NCI-H2081 (cell line): ENCODE results near the gene KRT2.
"Not testable (repeated sequence)": the region's sequence is repeated elsewhere in the genome, so short reads cannot be mapped to it uniquely, and the experiment has no call there.

Source experiments
- DNase-seq, 2 experiments: peaks; one replicate each; lab custom pipeline; 2025; lab: John Stamatoyannopoulos, UW

The KRT2 gene

GRCh38 chr12:52684431-52684830 is 32.4 kb upstream of the KRT2 start:
- DNase-seq, result no peak

DNA sequence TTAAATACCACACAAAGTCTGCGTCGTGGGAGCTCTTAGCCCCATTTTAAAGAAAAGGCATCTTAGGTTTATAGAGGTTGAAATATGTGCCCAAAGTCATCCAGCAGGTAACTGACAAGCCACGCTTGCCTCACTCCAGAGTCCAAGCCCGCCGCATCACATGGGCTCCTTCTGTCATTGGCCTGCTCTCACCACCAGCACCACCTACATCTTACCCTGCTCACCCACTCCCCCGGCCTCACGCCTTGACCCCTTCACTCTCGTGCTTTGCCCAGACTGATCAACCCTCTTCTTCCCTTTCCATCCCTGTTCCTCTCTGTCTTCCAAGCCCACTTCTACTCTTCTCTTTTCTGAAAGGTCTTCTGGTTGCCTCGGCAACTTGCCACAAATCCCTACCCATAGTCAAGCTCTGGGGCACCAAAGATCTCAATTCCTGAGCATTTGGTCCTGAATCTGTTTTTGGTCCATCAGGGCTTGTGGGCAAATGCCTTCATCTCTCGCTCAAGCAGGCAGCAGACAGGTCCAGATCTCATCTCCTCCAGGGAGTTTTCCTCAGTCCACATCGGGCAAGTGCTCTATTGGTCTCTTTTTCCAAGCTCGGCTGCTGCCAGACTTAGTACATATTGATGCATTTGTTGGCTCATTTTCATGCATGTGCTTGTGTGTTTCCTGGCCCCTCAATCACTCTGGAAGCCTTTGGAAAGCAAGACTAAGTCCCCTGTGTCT is 31.7 kb upstream of the KRT2 start:
- no peak for DNase-seq

GRCh38 chr12:52682938-52683574 is 31.0 kb upstream of the KRT2 start:
- DNase-seq, result no peak

DNA sequence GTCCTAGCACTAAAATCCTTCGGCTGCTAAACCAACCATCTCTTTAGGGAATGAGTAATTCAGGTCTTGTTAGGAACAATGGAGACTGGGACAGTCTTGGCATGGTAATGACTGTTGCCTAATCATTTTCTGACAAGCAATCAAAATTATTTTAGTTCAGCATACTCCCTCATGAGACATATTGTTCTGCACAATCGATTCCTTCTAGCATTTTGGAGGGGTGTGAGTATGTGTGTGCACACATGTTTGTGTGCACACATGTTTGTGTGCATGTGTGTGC is 30.3 kb upstream of the KRT2 start:
- no peak for DNase-seq

DNA sequence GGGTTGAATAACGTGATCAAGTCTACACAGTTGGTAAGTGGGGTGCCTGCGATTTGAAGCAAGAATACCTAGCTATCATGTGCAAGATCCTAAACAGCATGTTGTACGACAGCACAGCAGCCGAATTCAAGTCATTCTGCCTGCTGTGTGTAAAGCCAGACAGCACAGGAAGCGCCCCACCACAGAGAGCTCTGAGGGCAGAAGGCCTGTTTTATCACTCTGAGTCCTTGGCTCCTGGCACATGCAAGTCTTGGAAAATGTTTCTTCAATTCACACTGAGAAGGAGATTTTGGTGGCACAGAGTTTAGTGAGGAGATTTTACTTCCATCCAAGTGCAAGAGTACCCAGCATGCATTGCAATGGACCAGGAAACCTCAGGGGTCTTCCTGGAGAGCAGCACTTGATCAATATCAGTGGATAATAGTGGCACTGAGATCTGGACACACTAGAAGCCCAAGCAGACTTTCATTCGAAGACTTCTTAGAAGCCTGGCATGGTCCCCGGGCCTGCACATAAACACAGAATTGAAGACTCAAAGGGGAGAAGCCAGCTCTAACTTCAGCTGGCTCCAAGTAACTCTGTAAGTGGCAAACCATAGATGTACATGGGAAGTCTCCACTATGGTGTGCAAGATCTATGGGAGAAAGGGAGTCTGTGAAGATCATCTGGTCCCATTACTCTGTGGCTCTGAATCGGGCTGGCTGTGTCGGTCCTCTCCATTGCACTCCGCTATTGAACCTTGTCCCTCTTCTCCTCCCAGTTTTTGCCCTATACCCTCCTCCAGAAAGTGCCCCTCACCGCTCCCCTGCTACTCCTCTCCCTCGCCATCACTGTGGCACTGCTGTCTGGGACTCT is 29.7 kb upstream of the KRT2 start:
- no peak for DNase-seq

DNA sequence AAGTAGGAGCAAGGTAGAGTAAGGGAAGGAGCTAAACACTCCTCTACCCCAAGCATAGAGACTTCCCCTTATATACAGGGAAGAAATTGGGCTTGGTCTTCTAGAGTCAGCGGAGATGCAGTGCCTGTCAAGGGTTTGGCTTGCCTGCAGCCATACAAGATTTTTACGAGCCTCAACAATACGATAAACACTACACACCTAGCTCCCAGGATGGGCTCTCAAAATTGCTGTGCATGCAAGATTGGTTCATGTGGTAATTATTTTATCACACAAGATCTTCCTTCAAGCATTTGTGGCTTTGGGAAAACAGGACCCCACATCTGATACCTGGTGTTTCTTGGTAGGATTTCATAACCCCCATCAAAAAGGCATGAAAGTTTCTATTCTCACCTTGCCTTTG is 28.4 kb upstream of the KRT2 start, which contains the start of gene KRT1:
Gene KRT1, minus strand, starts transcription at position 45 of the 400 bp plus-strand sequence. CDS start 59 bp downstream, outside the sequence.
- DNase-seq, result no peak

- no peak for DNase-seq
These were observed 27.9 kb upstream of the KRT2 start for GRCh38 chr12:52679875-52680274.

- DNase-seq, result no peak
These were observed 25.7 kb upstream of the KRT2 start for GRCh38 chr12:52677671-52678070.

GRCh38 chr12:52677126-52677525 is 25.1 kb upstream of the KRT2 start:
- no peak for DNase-seq

- no peak for DNase-seq
These were observed 24.2 kb upstream of the KRT2 start for GRCh38 chr12:52676163-52676562.

DNA sequence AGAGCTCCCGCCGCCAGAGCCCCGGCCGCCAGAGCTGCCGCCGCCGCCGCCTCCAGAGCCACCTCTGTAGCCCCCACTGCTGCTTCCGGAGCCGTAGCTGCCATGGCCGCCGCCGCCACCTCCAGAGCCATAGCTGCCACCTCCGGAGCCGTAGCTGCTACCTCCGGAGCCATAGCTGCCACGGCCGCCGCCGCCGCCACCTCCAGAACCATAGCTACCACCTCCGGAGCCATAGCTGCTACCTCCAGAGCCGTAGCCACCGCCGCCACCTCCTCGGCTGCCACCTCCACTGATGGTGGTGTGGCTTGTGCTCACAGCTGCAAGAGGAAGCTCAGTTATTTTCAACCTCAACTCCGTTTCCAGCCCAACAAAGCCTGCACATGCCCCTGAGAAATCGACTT is 23.3 kb upstream of the KRT2 start:
- no peak for DNase-seq

GRCh38 chr12:52674433-52674775 is 22.4 kb upstream of the KRT2 start:
- DNase-seq, result no peak

- DNase-seq, result no peak
These were observed 21.9 kb upstream of the KRT2 start for GRCh38 chr12:52673713-52674432.

GRCh38 chr12:52673217-52673616 is 21.2 kb upstream of the KRT2 start:
- no peak for DNase-seq

- DNase-seq, result no peak
These were observed 20.4 kb upstream of the KRT2 start for GRCh38 chr12:52672321-52672933.

DNA sequence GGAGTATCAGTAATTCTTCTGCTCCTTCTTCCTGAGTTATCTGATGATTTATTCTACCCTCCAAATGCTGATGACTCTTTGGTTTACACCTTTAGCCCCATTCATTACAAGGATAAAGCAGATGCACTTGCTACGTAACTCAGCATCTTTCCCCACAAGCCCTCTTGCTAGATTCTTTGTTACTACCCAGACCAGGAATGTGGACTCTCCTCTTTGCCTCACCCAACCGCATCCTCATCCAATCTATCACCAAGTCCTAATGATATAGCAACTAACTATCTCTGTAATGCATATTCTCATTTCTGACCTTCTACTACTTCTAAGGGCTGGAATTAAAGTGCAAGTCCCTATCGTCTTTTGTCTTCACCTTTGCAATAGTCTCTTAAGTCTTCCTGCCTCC is 18.9 kb upstream of the KRT2 start:
- no peak for DNase-seq

- no peak for DNase-seq
These were observed 18.5 kb upstream of the KRT2 start for GRCh38 chr12:52670506-52670905.

DNA sequence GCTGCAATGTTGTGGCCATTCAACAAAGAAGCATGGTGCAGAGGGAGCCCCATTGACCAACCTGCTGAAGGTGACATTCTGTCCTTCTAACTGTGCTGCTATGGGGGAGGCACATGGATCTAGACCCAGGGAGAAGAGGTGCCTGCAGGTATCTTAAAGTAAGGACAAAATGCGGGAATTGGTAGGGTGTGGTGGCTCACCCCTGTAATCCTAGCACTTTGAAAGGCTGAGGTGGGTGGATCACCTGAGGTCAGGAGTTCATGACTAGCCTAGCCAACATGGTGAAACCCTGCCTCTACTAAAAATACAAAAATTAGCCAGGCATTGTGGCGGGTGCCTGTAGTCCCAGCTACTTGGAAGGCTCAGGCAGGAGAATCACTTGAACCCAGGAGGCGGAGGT is 17.9 kb upstream of the KRT2 start:
- not testable (repeated sequence) for DNase-seq

DNA sequence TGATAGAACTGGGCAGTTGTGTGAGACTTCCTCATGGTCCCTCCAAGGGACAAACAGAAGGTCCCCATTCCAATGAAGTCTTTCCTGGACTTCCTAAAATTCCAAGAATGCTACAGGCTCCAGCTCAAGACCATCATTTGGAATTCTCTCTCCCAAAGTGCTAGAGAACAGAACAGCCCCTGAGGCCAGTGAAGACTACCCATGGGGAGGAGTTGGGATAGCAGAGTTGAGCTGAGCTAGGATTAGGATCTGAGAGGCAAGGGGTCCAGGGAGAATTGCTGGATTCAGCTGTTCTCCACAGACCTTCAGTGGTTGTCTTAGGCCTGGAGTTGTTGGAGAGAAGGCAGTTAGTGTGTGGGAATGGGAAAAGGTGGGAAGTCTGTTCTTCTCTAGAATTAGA is 17.4 kb upstream of the KRT2 start:
- no peak for DNase-seq

DNA sequence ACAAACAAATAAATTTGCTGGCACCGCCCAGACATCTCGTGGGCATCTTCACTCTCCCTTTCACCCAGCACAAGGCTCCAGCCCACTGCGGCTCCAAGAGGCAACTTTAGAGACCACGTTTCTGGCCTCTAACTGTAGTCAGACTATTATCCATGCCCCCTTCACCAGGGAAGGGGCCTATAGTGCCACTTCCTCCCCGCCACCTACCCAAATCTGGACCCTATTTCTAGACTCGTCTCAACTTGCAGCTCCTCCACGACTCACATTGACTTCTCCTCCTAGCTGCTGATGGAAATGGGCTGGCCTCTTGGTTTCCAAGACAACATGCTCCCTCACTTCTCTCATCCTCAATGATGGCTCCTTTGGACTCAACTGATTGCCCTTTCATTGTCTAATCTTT is 15.9 kb upstream of the KRT2 start:
- no peak for DNase-seq

GRCh38 chr12:52667509-52667908 is 15.5 kb upstream of the KRT2 start:
- DNase-seq, result no peak

DNA sequence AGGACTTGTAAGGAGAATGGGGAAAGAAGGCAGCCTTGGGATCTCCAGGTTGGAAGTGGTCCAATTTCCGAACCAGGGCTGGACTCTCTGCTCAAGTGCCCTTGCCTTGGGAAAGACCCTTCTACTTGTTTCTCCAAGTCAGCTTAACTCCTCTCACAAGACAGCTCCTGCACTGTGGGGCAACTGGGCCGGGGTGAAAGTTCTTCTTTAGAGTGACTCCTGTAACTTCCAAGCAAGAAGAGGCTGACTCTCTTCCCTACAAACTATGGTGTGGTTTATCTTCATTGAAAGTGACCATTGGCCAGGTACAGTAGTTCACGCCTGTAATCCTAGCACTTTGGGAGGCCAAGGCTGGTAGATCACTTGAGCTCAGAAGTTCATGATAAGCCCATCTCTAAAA is 14.5 kb upstream of the KRT2 start:
- DNase-seq, result no peak
